Epithelial cell of proximal tubule (primary cell): Measurements from ENCODE around the gene ZFHX3. TPM values are rescaled to one million over a fixed set of nuclear protein-coding genes. Genes with fewer than 3 reads are reported as not detected.
A peak's percentile ranks its signal among the peaks of the same experiment; 100 is the strongest.

Experiments
- DNase-seq: peaks from one replicate; pipeline ENCODE4 v3.0.0-alpha.2; 2011; ENCODE audit warnings: low read depth
- H3K4me3 ChIP-seq: 2 replicates; pipeline ENCODE4 v1.5.1; 2011; ENCODE audit warnings: low read depth, mild to moderate bottlenecking, low read length
- CTCF ChIP-seq: conservative IDR thresholded peaks from 2 replicates; pipeline ENCODE4 v1.5.1; 2012; ENCODE audit warnings: low read depth, mild to moderate bottlenecking, low read length
- total RNA-seq: library from RNA; depleted of rRNA; stranded (reverse); fragments of >200 nt; gene quantifications from 2 replicates; pipeline ENCODE4 v1.2.3, GENCODE V29; 2015

Gene ZFHX3
- total RNA-seq, result 7.2 and 9.6 TPM in 2 replicates

- peak within 1 kb of the TSS; percentile 83 for H3K4me3 ChIP-seq
- DNase-seq, result no peak
- TF ChIP-seq CTCF, result no peak
These were observed at the start of gene ZFHX3 for GRCh38 chr16:73047536-73048291. ZFHX3 (minus strand) TSS chr16:73048128; CDS start chr16:72960145, 87,983 bp downstream.

- TF ChIP-seq CTCF, result no peak
- DNase-seq, result no peak
- H3K4me3 ChIP-seq, result no peak overlapping the region
These were observed 48.6 kb upstream of the ZFHX3 start for GRCh38 chr16:73096510-73096909.

- DNase-seq, result no peak
- no peak for TF ChIP-seq CTCF
- H3K4me3 ChIP-seq, result no peak overlapping the region
These were observed 48.0 kb upstream of the ZFHX3 start for GRCh38 chr16:73095885-73096421.

GRCh38 chr16:73095142-73095820, 47.4 kb upstream of the ZFHX3 start:
- H3K4me3 ChIP-seq, result no peak overlapping the region
- TF ChIP-seq CTCF, result no peak
- DNase-seq, result no peak

GRCh38 chr16:73094371-73094770, 46.4 kb upstream of the ZFHX3 start:
- TF ChIP-seq CTCF, result no peak
- no peak overlapping the region for H3K4me3 ChIP-seq
- no peak for DNase-seq

- TF ChIP-seq CTCF, result no peak
- H3K4me3 ChIP-seq, result no peak overlapping the region
- DNase-seq, result no peak
These were observed 45.5 kb upstream of the ZFHX3 start for GRCh38 chr16:73093146-73094144.
